Duodenal mucosa (tissue), 2 donors: ENCODE measurements around the gene RAD17.
"Not testable (repeated sequence)": the region's sequence is repeated elsewhere in the genome, so short reads cannot be mapped to it uniquely, and the experiment has no call there.

Source experiments
- H3K27ac ChIP-seq: one replicate; pipeline ENCODE4 v1.7.0; 2013; ENCODE audit warnings: low read depth, low read length
- H3K27me3 ChIP-seq, 2 donors: one replicate each; pipeline ENCODE4 v1.7.0; 2013; ENCODE audit warnings: low read length in 2 of 2, control low read depth in 1 of 2; ENCODE audit not compliant: insufficient read depth in 2 of 2, control insufficient read depth in 1 of 2
- H3K36me3 ChIP-seq, 2 donors: one replicate each; pipeline ENCODE4 v1.7.0; 2013; ENCODE audit warnings: low read length in 2 of 2, control low read depth in 1 of 2; ENCODE audit not compliant: insufficient read depth in 2 of 2, control insufficient read depth in 1 of 2
- H3K4me1 ChIP-seq, 2 donors: one replicate each; pipeline ENCODE4 v1.7.0; 2013; ENCODE audit warnings: low read length in 2 of 2, control low read depth in 1 of 2; ENCODE audit not compliant: insufficient read depth in 2 of 2, control insufficient read depth in 1 of 2
- H3K4me3 ChIP-seq, 2 donors: one replicate each; pipeline ENCODE4 v1.7.0; 2013; ENCODE audit warnings: low read length in 2 of 2, low read depth in 1 of 2
- H3K9ac ChIP-seq, 2 donors: one replicate each; pipeline ENCODE4 v1.7.0; 2013; ENCODE audit warnings: low read length in 2 of 2, low read depth in 1 of 2
- H3K9me3 ChIP-seq, 2 donors: one replicate each; pipeline ENCODE4 v1.7.0; 2013; ENCODE audit warnings: low read length in 2 of 2, control low read depth in 1 of 2; ENCODE audit not compliant: control insufficient read depth in 1 of 2

RAD17 gene, protein sequence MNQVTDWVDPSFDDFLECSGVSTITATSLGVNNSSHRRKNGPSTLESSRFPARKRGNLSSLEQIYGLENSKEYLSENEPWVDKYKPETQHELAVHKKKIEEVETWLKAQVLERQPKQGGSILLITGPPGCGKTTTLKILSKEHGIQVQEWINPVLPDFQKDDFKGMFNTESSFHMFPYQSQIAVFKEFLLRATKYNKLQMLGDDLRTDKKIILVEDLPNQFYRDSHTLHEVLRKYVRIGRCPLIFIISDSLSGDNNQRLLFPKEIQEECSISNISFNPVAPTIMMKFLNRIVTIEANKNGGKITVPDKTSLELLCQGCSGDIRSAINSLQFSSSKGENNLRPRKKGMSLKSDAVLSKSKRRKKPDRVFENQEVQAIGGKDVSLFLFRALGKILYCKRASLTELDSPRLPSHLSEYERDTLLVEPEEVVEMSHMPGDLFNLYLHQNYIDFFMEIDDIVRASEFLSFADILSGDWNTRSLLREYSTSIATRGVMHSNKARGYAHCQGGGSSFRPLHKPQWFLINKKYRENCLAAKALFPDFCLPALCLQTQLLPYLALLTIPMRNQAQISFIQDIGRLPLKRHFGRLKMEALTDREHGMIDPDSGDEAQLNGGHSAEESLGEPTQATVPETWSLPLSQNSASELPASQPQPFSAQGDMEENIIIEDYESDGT

GRCh38 chr5:69369340-69370121 is at the start of gene RAD17, which contains the start of the genes AK6 and TAF9:
TSS of gene RAD17 (plus strand) at chr5:69369818. CDS start at chr5:69372209, 2,391 bp downstream.
TSS of gene AK6 (minus strand) at chr5:69369520. CDS start at chr5:69369490, 30 bp downstream.
TSS of gene TAF9 (minus strand) at chr5:69369520. CDS start at chr5:69365737, 3,783 bp downstream.
- Histone ChIP-seq H3K4me3 (peak within 1 kb of the TSS; percentile 98 to 99), H3K4me1 (peaks cover 23 to 32% of the 10 kb centered on the region in 2 donors), H3K36me3 (peaks cover 5 to 20% of the 10 kb centered on the region in 2 donors), H3K27ac (peak within 1 kb of the TSS; percentile 96), H3K27me3 (no peaks in the 10 kb centered on the region), H3K9ac (peak within 1 kb of the TSS; percentile 71 to 91), H3K9me3 (no peaks in the 10 kb centered on the region)

- no peaks in the 10 kb centered on the region for H3K27me3 ChIP-seq
Measured at GRCh38 chr5:69326365-69326764, 43.3 kb upstream of the RAD17 start.

GRCh38 chr5:69329905-69330489 is 39.6 kb upstream of the RAD17 start:
- Histone ChIP-seq H3K4me3 (no peak overlapping the region), H3K9me3 (no peaks in the 10 kb centered on the region), H3K27ac (no peak overlapping the region), H3K4me1 (peaks cover 0 to 4% of the 10 kb centered on the region in 2 donors), H3K36me3 (no peaks in the 10 kb centered on the region), H3K9ac (no peak overlapping the region), H3K27me3 (no peaks in the 10 kb centered on the region)

More at GRCh38 chr5:69326365-69326764, 43.3 kb upstream of the RAD17 start:
- no peaks in the 10 kb centered on the region for H3K36me3 ChIP-seq
- H3K4me1 ChIP-seq: peaks cover 0 to 4% of the 10 kb centered on the region in 2 donors
- H3K4me3 ChIP-seq: no peak overlapping the region
- H3K9me3 ChIP-seq: no peaks in the 10 kb centered on the region
- H3K27ac ChIP-seq: no peak overlapping the region
- no peak overlapping the region for H3K9ac ChIP-seq

- no peaks in the 10 kb centered on the region for H3K27me3 ChIP-seq
- H3K4me3 ChIP-seq: peak overlapping the region; percentile 86 to 91
- H3K36me3 ChIP-seq: no peaks in the 10 kb centered on the region
- H3K9ac ChIP-seq: peak overlapping the region; percentile 76 to 86
- no peaks in the 10 kb centered on the region for H3K4me1 ChIP-seq
- peak overlapping the region; percentile 76 for H3K27ac ChIP-seq
- no peaks in the 10 kb centered on the region for H3K9me3 ChIP-seq
Measured at GRCh38 chr5:69331528-69332445, 37.8 kb upstream of the RAD17 start.

DNA sequence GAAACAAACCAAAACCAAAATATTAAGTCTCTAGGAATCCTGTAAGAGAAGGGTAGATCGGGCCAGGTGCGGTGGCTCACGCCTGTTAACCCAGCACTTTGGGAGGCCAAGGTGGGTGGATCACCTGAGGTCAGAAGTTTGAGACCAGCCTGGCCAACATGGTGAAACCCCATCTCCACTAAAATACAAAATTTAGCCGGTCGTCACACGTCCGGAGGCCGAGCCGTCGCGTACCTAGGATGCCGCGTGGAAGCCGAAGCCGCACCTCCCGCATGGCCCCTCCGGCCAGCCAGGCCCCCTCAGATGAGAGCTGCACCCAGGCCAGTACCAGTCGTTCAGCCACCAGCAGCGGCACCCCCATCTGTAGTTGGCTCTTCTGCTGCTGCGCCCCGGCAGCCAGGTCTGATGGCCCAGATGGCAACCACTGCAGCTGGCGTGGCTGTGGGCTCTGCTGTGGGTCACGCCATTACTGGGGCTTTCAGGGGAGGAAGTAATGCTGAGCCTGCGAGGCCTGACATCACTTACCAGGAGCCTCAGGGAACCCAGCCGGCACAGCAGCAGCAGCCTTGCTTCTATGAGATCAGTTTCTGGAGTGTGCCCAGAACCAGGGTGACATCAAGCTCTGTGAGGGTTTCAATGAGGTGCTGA is 35.8 kb upstream of the RAD17 start:
- not testable (repeated sequence) for H3K27me3 ChIP-seq, H3K4me3 ChIP-seq, H3K9ac ChIP-seq, H3K27ac ChIP-seq, H3K36me3 ChIP-seq, H3K4me1 ChIP-seq, H3K9me3 ChIP-seq

DNA sequence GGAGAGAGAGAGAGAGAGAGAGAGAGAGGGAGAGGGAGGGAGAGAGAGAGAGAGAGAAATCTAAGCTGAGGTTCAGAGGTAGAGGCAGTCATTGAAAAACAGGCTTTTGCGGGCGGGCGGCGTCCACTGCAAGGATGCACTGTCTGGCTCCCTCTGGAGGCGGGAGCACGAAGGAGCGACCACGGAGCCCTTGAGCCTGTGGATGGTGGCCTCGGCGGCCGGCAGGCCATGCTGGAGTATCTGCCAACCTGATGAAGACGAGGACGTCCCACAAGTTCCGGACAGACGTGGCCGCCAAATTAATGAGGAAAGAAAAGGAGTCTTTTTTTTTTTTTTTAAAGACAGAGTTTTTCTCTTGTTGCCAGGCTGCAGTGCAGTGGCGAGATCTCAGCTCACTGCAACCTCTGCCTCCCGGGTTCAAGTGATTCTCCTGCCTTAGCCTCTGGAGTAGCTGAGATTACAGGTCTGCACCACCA is 34.8 kb upstream of the RAD17 start:
- Histone ChIP-seq H3K4me1 (no peaks in the 10 kb centered on the region), H3K36me3 (no peaks in the 10 kb centered on the region), H3K4me3 (no peak overlapping the region), H3K9me3 (no peaks in the 10 kb centered on the region), H3K27me3 (no peaks in the 10 kb centered on the region), H3K9ac (no peak overlapping the region), H3K27ac (no peak overlapping the region)

- Histone ChIP-seq H3K36me3 (no peaks in the 10 kb centered on the region), H3K27ac (no peak overlapping the region), H3K9me3 (no peaks in the 10 kb centered on the region), H3K9ac (no peak overlapping the region), H3K4me3 (no peak overlapping the region), H3K27me3 (no peaks in the 10 kb centered on the region), H3K4me1 (no peaks in the 10 kb centered on the region)
Measured at GRCh38 chr5:69335341-69335935, 34.2 kb upstream of the RAD17 start.

DNA sequence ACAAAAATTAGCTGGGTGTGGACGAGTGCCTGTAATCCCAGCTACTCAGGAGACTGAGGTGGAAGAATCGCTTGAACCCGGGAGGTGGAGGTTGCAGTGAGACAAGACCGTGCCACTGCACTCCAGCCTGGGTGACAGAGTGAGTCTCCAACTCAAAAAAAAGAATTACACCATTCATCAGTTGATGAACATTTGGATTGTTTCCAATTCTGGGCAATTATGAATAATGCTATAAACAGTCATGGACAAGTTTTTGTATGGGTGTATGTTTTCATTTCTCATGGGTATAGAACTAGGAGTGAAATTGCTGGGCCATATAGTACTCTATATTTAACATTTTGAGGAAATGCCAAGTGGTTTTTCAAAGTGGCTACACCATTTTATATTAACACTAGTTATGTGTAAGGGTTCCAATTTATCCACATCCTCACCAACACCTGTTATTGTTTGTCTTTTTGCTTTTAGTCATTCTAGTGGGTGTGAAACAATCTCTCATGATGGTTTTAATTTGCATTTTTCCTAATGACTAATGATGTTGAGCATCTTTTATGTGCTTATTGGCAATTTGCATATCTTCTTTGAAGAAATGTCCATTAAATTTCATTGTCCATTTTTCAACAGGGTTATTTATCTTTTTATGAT is 28.0 kb upstream of the RAD17 start:
- Histone ChIP-seq H3K9ac (no peak overlapping the region), H3K4me3 (no peak overlapping the region), H3K27me3 (no peaks in the 10 kb centered on the region), H3K9me3 (no peaks in the 10 kb centered on the region), H3K4me1 (no peaks in the 10 kb centered on the region), H3K36me3 (no peaks in the 10 kb centered on the region), H3K27ac (no peak overlapping the region)
